Ramos (cell line): ENCODE data around the gene PXN.
"Not testable (repeated sequence)": the region's sequence is repeated elsewhere in the genome, so short reads cannot be mapped to it uniquely, and the experiment has no call there.

Source experiments
- in situ Hi-C: fragments of 300-500 bp; cut with MboI; formaldehyde crosslinking; loops from one replicate; pipeline ENCODE4 v1.14.3; 2022; ENCODE audit warnings: low sequenced_read_pairs; ENCODE audit not compliant: unreplicated experiment

The PXN gene

DNA sequence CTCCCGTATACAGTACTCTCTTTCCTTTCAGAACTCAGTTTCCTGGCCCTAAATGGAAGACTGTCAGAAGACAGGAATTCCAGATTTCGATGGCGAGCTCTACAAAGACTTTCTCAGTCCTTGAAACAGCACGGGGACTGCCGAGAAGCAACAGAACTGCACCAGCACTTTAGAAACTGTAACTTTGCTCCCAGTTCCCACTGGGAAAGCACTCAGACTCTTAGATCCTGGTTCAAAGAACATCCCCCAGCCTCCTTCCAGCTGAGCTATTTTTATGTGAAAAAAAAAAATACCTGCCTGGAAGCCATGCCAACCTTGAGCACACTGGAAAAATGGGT lies 1.8 kb downstream of the PXN start:
- in situ Hi-C loops = loop anchor here (25.0 kb wide), 1 partner anchor 576 kb away; no protein-coding TSS in a partner anchor

DNA sequence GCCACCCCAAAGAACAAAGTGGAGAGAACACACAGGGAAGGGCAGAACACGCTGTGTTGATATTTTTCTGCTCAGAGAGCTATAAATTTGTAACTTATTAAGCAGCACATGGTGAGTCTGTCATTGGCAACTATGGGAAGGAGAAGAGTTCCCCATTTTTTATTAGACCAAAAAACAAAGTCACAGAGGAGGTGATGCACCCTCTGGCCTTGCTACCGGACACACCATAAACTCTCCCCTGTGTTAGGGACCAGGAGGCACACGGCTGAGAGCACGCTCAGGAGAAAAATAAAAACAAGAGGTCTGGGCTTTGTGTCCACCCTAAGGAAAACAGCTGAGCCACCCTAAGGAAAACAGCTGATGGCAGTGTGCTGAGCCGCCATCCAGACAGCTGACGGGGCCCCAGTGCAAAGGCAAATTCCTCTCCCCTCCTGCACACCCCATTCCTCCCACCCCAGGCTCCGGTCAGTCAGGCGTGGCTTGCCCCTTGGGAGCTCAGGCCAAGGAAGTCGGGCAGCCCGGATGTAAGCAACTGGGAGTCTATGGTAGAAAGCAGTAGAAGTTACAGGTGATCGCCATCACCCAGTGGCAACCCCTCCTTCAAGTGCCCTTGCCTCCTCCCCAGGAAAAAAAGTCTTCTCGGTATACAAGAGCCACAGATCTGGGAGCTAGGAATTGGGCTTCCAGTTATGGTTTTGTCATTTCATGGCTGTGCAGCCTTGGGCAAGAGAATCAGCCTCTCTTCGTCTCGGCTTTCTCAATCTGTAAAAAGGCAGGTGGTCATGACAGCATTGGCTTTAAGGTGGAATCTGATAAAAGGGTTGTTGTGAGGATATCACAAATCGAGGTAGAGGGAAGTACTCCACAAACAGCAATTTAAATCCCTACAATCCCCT lies 2.4 kb downstream of the PXN start:
- in situ Hi-C loops = loop anchor here (25.0 kb wide), 1 partner anchor 576 kb away; no protein-coding TSS in a partner anchor

DNA sequence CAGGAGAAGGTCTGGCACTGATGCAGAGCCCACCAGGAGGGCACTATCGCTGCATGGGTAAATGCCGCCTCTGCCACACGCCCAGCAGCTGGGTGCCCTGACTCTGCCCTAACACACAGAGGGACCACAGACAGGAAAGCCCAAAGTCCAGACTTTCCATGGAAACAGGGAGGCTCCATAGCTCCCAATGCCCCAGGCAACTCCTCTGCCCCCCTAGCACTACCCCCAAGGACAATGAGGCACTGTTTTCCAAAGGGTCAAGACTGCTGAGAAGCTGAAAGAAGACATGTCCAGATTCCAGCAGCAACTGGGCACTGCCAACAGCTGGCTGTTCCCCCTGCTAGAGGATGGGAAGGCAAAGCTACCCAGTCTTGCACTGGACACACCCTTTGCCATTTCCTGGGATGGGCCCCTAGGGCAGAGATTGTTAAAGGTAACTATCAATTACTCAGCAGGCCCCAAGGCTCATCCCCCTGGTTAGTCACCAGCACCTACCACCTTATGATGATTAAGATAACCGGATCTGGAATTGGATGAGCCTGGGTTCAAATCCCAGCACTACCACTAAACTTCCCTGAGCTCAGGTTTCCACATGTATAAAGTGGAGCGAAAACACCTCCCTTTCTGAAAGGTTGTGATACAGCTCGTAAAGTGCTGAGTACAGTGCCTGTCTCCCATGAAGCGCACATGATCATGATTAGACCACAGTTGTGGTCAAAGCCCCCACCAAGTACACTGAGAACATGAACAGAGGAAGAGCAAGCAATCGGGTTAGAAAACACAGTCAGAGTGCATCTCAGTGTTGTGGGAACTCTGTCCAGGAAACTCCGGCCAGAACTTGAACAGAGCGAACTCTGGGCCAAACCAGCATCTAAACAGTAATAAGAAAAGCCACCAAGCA lies 3.3 kb downstream of the PXN start:
- in situ Hi-C loops = loop anchor here (25.0 kb wide), 1 partner anchor 575 kb away; no protein-coding TSS in a partner anchor

DNA sequence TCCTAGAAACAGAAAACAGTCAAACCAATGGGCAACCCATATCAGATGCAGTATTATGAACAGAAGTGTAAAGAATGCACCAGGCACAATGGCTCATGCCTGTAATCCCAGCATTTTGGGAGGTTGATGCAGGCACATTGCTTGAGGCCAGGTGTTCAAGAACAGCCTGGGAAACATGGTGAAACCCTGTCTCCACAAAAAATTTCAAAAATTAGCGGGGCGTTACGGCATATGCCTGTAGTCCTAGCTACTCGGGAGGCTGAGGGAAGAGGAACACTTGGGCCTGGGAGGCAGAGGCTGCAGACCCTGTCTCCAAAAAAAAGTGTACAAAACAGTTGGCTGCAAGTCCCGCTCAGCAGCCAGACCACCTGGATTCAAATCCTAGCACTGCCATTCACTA lies 4.9 kb downstream of the PXN start:
- in situ Hi-C loops = loop anchor here (25.0 kb wide), 1 partner anchor 573 kb away; no protein-coding TSS in a partner anchor

DNA sequence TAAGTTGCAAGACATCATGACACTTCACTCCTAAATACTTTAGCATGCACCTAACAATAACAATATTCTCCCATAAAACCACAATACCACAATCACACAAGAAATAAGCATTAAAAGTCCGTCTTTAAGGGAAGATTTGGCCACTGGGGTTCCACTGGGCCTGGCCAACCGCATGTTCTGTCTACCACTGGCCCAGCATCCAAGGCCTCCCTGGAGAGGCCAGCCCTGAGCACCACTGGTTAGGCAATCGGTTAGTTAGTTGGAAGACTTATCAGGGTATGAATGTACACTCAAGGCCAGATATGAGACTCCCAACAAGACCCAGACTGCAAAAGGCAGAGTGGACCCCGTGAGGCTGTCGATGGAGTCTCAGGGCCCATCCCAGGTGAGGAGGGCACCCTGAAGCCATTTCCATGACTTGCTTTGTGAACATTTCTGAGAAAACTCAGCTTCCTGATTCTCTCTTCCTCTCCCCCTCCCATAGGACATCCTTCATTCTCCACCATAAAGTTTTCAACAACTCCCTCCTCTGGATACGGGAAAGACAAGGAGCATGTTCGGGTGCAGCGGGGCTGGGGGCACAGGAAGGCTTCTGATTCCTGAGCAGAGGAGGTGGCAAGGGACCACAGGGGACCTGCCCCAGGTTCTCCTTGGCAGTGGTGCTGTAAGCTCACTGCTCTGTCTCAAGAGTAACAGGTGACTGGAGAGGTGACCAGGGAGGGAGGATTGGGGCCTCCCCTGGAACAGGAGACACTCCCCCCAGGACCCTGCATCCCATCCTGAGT lies 5.9 kb downstream of the PXN start:
- in situ Hi-C loops = loop anchor here (25.0 kb wide), 1 partner anchor 572 kb away; no protein-coding TSS in a partner anchor

DNA sequence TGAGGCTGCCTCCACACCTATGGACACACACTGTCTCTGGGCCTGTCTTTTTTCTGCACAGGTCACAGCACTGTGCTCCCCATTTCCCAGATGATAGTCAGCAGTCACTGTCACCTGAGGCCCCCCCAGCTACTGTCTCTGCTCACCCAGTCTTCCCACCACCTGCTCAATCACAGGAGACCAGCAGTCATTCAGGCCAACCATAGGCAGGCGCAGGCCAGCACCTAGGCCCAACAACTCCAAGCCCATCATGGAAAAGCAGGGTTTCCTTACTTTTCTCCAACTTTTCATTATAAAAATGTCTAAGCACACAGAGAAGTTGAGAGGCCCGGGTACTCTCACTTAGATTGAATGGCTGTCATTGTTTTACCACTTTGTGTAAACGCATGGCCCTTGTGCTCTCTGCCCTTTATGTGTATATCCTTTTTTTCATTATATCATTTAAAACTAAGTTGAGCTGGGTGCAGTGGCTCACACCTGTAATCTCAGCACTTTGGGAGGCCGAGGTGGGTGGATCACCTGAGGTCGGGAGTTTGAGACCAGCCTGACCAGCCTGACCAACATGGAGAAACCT lies 7.1 kb downstream of the PXN start:
- in situ Hi-C loops = loop anchor here (25.0 kb wide), 1 partner anchor 571 kb away; no protein-coding TSS in a partner anchor

DNA sequence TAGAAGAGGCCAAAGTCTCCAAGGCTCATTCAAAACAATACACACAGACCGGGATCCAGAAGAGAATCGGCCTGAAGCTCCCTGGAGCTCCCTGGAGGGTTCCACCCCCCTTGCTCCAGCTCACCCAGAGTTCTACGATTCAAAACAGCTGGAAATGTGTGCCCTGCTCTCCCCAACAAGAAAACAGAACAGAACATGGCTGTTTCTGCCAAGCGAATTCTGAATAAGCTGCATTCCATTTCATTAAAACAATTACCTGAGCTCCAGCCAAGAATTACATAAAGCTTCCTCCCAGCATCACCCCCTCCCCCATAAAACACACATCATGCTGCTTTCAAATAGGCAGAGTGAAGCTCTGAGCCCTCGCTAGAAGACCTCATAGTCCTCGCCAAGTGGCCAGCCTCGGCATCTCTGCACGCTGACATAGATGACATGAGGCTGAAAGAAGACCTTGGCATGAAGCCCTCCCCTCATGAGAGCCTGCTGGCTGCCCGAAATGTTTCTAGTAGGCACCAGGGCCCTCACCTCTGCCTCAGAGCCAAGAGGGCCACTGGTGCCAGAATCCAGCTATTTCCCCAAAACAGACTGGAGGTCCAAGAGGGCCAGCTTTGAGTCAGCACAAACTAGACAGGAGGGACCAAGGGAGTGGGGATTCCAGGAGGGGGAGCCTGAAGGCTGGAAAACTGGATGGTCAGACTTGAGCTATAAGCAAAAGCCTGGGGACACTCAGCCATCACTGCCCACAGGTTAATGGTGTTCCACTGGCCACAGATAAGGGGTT lies 8.3 kb downstream of the PXN start:
- in situ Hi-C loops = loop anchor here (25.0 kb wide), 1 partner anchor 570 kb away; no protein-coding TSS in a partner anchor

DNA sequence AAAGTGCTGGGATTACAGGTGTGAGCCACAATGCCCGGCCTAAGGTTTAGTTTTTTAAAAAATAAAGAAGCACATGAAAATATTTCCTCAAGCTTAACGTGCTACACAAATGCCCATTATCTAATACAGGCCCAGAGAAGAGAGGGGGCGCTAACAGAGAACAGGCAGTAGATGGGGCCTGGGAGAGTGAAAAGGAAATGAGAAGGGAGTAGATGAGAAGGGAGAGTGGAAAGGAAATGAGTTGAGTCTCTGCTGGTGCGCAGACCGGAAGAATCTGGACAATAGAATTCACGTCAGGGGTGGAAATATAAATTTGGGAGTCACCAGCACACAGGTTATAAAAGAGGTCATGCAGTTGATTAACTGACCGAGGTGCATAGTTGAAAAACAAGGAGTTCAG lies 10.7 kb downstream of the PXN start:
- in situ Hi-C loops = loop anchor here (25.0 kb wide), 1 partner anchor 568 kb away; no protein-coding TSS in a partner anchor

DNA sequence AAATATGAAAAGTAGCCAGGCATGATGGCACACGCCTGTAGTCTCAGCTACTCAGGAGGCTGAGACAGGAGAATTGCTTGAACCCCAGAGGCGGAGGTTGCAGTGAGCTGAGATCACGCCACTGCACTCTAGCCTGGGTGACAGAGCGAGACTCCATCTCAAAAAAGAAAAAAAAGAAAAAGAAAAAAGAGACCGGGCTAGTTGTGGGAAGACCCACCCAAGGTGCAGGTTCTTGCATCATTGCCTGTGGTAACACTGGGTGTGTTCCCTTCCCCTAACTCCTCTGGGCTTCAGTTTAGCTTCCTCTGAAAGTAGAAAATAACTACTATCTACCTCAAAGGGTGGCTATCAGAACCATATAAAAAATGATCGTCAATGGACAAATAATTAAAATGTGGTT lies 12.2 kb downstream of the PXN start:
- in situ Hi-C loops = loop anchor here (25.0 kb wide), 1 partner anchor 566 kb away; no protein-coding TSS in a partner anchor

DNA sequence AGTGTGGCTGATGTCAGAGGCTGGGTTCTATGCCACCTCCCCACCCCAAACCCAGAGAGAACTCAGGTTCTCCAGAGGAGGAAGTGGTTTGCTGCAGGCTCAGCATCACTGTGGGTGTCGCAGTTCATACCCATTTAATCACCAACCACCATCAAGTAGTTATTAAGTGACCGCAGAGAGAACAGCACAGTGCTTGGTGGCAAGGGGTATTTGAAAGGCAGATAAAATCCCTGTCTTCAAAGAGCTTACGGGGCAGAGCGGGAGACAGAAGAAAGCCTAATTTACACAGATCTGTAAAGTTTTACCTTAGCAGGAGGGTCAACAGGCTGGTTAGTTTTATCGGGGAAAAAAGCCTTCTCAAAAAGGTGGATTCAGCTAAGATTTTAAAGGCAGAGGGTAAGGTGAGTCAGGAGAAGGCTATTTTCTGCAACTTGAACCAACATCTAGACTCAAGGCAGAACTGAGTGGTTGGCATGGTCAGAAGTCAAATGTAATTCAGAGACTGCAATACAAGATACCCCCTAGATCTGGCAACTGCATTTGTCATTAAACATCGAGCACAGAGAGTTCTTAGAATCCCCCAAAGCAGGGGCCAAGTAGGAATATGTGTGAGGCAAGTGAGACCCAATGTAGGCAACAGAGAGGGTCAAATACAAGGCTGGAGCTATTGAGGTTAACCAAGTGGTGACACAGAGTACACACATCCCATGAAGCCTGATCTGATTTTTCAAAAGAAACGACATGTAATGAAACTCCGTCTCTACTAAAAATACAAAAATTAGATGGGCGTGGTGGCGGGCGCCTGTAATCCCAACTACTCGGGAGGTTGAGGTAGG lies 13.2 kb downstream of the PXN start:
- in situ Hi-C loops = loop anchor here (25.0 kb wide), 1 partner anchor 565 kb away; no protein-coding TSS in a partner anchor

DNA sequence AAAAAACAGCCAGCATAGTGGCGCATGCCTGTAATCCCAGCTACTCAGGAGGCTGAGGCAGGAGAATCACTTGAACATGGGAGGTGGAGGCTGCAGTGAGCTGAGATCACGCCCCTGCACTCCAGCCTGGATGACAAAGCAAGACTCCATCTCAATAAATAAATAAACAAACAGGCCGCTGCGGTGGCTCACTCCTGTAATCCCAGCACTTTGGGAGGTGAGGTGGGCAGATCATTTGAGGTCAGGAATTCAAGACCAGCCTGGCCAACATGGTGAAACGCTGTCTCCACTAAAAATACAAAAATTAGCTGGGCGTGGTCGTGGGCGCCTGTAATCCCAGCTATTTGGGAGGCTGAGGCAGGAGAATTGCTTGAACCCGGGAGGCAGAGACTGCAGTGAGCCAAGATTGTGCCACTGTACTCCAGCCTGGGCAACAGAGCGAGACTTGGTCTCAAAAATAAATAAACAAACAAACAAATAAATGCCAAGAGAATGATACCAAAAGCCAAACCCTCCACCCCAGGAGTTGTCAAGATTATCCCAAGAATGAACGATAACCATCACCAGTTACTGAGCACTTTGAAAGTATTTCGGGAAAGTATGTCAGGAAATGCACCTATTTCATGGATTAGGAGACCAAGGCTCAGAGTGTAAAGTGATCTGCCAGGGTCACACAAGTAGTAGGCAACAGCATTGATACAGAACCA lies 14.0 kb downstream of the PXN start:
- in situ Hi-C loops = loop anchor here (25.0 kb wide), 1 partner anchor 564 kb away; no protein-coding TSS in a partner anchor

DNA sequence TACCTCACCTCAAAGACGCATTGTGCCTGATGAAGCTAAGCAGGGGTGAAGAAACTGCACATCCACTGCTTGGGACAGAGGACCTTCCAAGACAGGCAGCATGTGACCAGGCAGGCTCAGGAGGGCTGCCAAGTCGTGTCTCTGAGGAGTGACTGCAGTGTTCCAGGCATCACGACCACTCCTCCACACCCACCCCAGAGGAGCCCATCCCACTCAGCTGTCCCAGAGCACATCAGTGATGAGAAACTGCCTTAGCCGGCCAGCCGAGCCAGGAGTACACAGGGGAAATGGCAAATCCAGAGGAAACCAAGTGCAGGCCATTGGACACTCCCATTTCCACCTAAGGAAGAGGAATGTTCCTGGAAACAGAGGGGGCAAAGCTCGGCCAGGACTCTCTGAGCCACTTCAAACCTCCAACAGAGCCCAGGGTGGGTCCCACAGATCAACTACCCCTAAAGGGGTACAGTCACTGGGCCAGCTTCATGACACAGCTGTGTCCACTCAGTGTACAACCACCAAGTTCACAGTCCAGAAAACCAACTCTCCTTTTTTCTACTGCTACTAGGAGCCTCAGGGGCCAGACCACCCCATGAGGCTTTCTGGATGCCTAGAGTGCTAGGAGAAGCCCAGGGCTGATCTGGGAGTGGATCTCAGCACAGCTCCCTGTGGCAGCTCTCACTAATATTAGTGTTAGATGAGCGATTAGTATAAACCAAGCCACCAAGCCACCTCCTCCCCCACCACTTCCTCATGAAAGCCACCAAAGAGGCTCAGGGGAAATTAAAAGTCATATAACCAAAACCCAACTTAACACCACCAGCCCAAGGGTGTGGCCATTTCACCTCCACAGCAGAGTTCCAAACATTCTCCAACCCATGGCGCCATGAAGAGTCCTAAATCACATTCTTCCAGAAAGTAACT lies 15.4 kb downstream of the PXN start:
- in situ Hi-C loops = loop anchor here (25.0 kb wide), 1 partner anchor 563 kb away; no protein-coding TSS in a partner anchor

DNA sequence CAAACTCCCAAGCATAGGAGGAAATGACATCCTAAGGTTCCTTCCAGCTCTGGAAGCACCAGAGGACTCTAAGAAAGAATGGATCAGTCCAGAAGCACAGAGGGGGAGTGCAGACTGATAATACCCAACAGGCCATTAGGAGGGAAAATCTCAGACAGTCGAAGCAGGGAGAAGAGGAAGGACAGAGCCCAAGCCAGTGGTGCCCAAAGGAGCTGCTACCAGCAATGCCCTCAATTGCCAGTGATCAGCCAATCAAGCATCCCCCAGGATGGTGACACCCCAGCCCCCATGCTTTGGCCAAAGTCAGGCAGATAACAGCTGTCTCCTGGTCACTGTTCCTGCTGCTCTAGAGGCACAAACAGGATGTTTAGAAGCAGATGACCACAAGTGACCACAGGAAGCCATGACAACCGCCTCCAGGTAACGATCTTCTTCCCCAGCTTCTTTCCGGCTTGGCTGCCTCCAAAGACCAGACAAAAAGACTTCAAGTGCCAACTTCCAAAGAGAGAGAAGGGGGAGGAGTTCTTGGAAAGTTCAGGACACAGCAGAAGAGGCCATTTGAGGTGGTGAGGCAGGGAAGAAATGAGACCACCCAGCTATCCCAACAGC lies 16.2 kb downstream of the PXN start:
- in situ Hi-C loops = no loop called here

DNA sequence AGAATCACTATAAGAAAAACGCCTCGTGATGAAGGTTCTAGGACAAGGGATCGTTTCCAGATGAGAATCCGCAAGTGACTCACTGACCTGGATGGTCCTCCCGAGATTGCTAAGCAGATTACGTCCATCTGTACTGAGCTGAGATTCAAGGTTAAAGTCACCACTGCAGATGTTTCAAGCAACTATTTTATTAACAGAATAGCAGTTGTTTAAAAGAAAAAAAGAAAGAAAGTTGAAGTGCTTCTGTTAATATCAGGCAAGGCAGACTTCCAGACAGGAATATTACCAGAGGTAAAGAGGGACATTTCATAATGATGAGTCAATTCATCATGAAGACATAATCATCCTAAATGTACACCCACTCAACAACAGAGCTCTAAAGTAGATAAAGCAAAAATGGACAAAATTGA lies 17.9 kb downstream of the PXN start:
- in situ Hi-C loops = no loop called here

DNA sequence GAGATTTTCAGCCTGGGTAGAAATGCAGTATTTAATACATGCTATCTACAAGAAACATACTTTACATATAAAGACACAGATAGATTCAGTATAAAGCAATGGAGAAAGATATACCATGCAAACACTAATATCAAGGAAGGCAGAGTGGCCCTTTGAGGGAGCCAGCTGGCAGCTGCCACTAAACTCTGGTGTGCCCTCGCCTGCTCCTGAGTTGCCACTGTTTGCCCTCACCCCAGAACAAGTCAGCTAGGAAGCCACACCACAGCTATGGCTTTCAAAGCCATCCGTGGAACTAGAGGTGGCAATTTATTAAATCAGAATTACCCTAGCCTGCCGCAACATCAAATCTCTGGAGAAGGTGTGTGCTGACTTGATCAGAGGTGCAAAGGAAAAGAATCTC lies 18.3 kb downstream of the PXN start:
- in situ Hi-C loops = no loop called here

DNA sequence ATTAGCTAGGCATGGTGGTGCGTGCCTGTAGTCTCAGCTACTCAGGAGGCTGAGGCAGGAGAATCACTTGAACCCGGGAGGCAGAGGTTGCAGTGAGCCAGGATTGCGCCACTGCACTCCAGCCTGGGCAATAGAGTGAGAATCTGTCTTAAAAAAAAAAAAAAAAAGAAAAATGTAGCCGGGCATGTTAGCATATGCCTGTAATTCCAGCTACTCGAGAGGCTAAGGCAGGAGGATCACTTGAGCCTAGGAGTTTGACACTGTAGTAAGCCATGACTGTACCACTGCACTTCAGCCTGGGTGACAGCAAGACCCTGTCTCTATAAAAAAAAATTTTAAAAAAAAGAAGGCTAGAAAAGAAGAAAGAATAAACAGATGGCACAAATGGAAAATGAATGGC lies 18.8 kb downstream of the PXN start:
- in situ Hi-C loops = not testable (repeated sequence)
